Activated CD8-positive, alpha-beta memory T cell treated with anti-CD3 and anti-CD28 coated beads, Interleukin-2, amount 50 U/mL, for 1 hour (primary cell): Measurements from ENCODE around the gene EXOSC5.
"Not testable (repeated sequence)": the region's sequence is repeated elsewhere in the genome, so short reads cannot be mapped to it uniquely, and the experiment has no call there.

ENCODE experiments used
- DNase-seq: peaks from one replicate; pipeline ENCODE4 v3.0.0-alpha.2; 2020; ENCODE audit errors: extremely low read depth

The EXOSC5 gene

DNA sequence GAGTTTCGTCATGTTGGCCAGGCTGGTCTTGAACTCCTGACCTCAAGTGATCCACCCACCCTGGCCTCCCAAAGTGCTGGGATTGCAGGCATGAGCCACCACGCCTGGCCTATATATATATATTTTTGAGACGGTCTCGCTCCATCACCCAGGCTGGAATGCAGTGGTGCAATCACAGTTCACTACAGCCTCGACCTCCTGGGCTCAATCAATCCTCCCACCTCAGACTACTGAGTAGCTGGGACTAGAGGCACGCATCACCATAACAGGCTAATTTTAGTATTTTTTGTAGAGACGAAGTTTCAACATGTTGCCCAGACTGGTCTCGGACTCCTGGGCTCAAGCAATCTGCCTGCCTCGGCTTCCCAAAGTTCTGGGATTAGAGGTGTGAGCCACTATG, 50.2 kb downstream of the EXOSC5 start:
- not testable (repeated sequence) for DNase-seq

DNA sequence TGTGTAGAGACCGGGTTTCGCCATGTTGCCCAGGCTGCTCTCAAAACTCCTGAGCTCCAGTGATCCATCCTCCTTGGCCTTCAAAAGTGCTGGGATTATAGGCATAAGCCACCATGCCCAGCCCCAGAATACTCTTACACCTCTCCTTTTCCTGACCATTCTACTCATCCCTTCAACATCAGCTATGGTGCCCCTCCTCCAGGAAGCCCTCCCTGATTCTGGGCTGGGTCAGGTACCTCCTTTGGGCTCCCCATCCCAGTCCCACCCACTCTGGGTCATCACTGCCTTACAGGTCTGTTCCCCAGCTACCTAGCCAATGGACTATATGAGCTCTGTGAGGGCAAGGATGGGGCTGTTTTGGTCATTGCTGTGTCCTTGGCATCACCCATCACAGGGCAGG, 53.0 kb downstream of the EXOSC5 start:
- DNase-seq = no peak

DNA sequence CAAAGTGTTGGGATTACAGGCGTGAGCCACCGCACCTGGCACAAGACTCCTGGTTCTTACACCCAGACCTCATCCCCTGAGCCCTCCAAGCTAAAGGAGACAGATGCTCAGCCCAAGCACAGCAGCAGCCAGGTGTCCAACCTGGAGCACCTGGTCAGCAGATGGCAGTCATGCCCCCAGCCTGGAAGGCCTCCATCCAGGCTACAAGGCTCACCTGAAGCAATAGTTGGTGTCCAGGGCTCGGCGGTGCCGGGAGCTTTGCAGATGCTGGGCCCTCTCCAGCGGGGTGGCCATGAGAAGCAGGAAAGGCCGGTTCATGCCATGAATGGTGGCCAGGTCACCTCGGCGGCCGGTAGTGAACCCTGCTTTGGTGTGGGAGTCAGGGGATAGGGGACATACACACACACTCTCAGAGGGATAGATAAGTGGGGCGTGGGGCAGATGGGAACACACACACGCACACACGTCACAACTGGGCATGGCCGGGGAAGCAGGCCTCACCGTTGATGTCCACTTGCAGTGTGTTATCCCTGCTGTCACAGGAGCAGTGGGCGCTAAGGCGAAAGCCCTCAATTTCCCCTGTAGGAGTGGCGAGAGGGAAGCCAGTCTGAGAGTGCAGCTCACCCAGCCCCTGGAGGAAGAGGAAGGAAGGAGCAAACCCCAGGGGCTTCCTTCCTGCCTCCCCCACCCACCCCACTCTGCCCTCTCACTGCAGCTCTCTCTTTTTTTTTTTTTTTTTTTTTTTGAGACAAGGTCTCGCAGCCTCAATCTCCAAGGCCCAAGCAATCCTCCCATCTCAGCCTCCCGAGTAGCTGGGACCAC, 55.3 kb downstream of the EXOSC5 start:
- DNase-seq = no peak

DNA sequence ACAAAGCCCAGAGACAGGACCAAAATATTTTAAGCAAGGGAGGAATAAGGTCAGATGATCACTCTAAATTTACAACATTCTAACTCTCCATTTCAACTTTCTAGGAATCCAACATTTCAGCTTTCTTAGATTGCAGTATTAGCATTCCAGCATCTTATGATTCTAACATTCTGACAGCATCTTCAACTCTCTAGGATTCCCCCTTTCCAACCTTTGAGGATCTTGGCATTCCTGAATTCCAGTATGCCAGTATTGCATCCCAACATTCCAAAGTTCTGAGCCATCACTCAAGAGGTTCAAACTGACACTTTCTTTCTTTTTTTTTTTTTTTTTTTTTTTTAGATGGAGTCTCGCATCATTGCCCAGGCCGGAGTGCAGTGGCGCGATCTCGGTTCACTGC, 57.2 kb downstream of the EXOSC5 start:
- DNase-seq = no peak
